OCI-LY3 (cell line): ENCODE measurements around the gene GUSB.

Experiments used
- CTCF ChIP-seq: fragments of 200-600, 300-600 bp; sonication (generic); IDR thresholded peaks from 2 replicates; pipeline ENCODE4 v1.5.1; 2014; ENCODE audit warnings: antibody characterized with exemption, low read length, low read depth
- EZH2phosphoT487 ChIP-seq: fragments of 200-600 bp; shearing (Covaris generic); IDR thresholded peaks from 2 replicates; pipeline ENCODE4 v1.6.1; 2018; ENCODE audit warnings: antibody characterized with exemption, mixed run types, low read depth

GRCh38 chr7:65974191-65974801, 7.7 kb downstream of the GUSB start:
- TF ChIP-seq CTCF (no peak), EZH2phosphoT487 (no peak)
